Osteocyte (in vitro differentiated cells): ENCODE data around the gene SH2D4B. TPM values are rescaled to one million over a fixed set of nuclear protein-coding genes. Genes with fewer than 3 reads are reported as not detected.
A peak's percentile ranks its signal among the peaks of the same experiment; 100 is the strongest.

Source experiments
- DNase-seq: peaks from one replicate; pipeline ENCODE4 v3.0.0; 2021; ENCODE audit warnings: mixed read lengths; ENCODE audit not compliant: unreplicated experiment; ENCODE audit errors: extremely low spot score
- H3K27ac Mint-ChIP-seq: one replicate; pipeline ENCODE4 v1.8.0; 2021; ENCODE audit warnings: mild to moderate bottlenecking, mixed read lengths; ENCODE audit not compliant: unreplicated experiment
- H3K27me3 Mint-ChIP-seq: one replicate; pipeline ENCODE4 v1.8.0; 2021; ENCODE audit warnings: mixed read lengths; ENCODE audit not compliant: unreplicated experiment
- H3K36me3 Mint-ChIP-seq: one replicate; pipeline ENCODE4 v1.8.0; 2021; ENCODE audit warnings: mixed read lengths; ENCODE audit not compliant: unreplicated experiment
- H3K4me1 Mint-ChIP-seq: one replicate; pipeline ENCODE4 v1.8.0; 2021; ENCODE audit warnings: mixed read lengths; ENCODE audit not compliant: unreplicated experiment
- H3K4me3 Mint-ChIP-seq: one replicate; pipeline ENCODE4 v1.8.0; 2021; ENCODE audit warnings: mild to moderate bottlenecking, moderate library complexity, mixed read lengths; ENCODE audit not compliant: unreplicated experiment
- H3K9me3 Mint-ChIP-seq: one replicate; pipeline ENCODE4 v1.8.0; 2021; ENCODE audit warnings: mixed read lengths; ENCODE audit not compliant: unreplicated experiment
- CTCF ChIP-seq: fragments of 200-600 bp; sonication (generic); IDR thresholded peaks from 2 replicates; pipeline ENCODE4 v1.5.0; 2021; ENCODE audit warnings: antibody characterized with exemption, mild to moderate bottlenecking, moderate library complexity
- total RNA-seq: library from RNA; stranded (reverse); gene quantifications from 2 replicates; pipeline ENCODE4 v1.2.1, GENCODE V29; 2021

SH2D4B gene
- total RNA-seq, 1 donor from 2014 or later, result not detected

GRCh38 chr10:80691441-80691840 is 153.7 kb downstream of the SH2D4B start:
- Mint-ChIP-seq H3K27ac (no peak overlapping the region), H3K9me3 (no peaks in the 10 kb centered on the region), H3K27me3 (peaks cover 6% of the 10 kb centered on the region), H3K4me3 (no peak overlapping the region), H3K36me3 (no peaks in the 10 kb centered on the region), H3K4me1 (no peaks in the 10 kb centered on the region)
- no peak for DNase-seq
- no peak for TF ChIP-seq CTCF

- no peak overlapping the region for H3K27ac Mint-ChIP-seq
- H3K27me3 Mint-ChIP-seq, result peaks cover 6% of the 10 kb centered on the region
- no peak overlapping the region for H3K4me3 Mint-ChIP-seq
- TF ChIP-seq CTCF, result no peak
- no peaks in the 10 kb centered on the region for H3K9me3 Mint-ChIP-seq
- H3K4me1 Mint-ChIP-seq, result no peaks in the 10 kb centered on the region
- DNase-seq, result peak; percentile 59
- H3K36me3 Mint-ChIP-seq, result no peaks in the 10 kb centered on the region
These were observed 155.9 kb downstream of the SH2D4B start for GRCh38 chr10:80693565-80693964.

GRCh38 chr10:80694930-80695329 is 157.2 kb downstream of the SH2D4B start:
- H3K9me3 Mint-ChIP-seq, result no peaks in the 10 kb centered on the region
- H3K36me3 Mint-ChIP-seq, result no peaks in the 10 kb centered on the region
- DNase-seq, result peak; percentile 68
- H3K27me3 Mint-ChIP-seq, result peaks cover 6% of the 10 kb centered on the region
- no peaks in the 10 kb centered on the region for H3K4me1 Mint-ChIP-seq
- TF ChIP-seq CTCF, result no peak
- H3K4me3 Mint-ChIP-seq, result no peak overlapping the region
- H3K27ac Mint-ChIP-seq, result no peak overlapping the region

Other genes starting within 250 kb of the SH2D4B start
- gene MAT1A, start 248.2 kb upstream of the SH2D4B start, total RNA-seq, result not detected in 2 replicates
- not detected in 2 replicates for gene DYDC1, start 181.1 kb upstream of the SH2D4B start, total RNA-seq
- gene DYDC2, start 181.1 kb upstream of the SH2D4B start, total RNA-seq, result not detected in 2 replicates
- 56.8 and 59.2 TPM in 2 replicates for gene PRXL2A, start 129.4 kb upstream of the SH2D4B start, total RNA-seq
- gene TSPAN14, start 83.6 kb upstream of the SH2D4B start, total RNA-seq, result 50.7 and 51.4 TPM in 2 replicates